Uterus (tissue), 4 donors: ENCODE data around the gene EPHA6. TPM values are rescaled to one million over a fixed set of nuclear protein-coding genes. Genes with fewer than 3 reads are reported as not detected.

Source experiments
- DNase-seq, 2 donors: peaks; one replicate each; pipeline ENCODE4 v3.0.0-alpha.2; 2019 to 2020
- H3K27ac ChIP-seq, 2 donors: fragments of 200-600 bp; sonication (generic); 1 replicate in 1 of 2; 2 replicates in 1 of 2; pipeline ENCODE4 v1.5.1; 2016 to 2018
- H3K27me3 ChIP-seq, 2 donors: fragments of 200-600 bp; sonication (generic); one replicate each; pipeline ENCODE4 v1.5.1; 2018 to 2019; ENCODE audit warnings: control low read depth in 1 of 2
- H3K36me3 ChIP-seq, 2 donors: fragments of 200-600 bp; sonication (generic); one replicate each; pipeline ENCODE4 v1.5.1; 2019; ENCODE audit warnings: control low read depth in 1 of 2
- H3K4me1 ChIP-seq, 2 donors: fragments of 200-600 bp; sonication (generic); one replicate each; pipeline ENCODE4 v1.5.1; 2018 to 2019; ENCODE audit warnings: control low read depth in 1 of 2
- H3K4me3 ChIP-seq, 2 donors: fragments of 200-600 bp; sonication (generic); 1 replicate in 1 of 2; 2 replicates in 1 of 2; pipeline ENCODE4 v1.5.1; 2018 to 2019; ENCODE audit warnings: mild to moderate bottlenecking in 1 of 2
- H3K9me3 ChIP-seq, 2 donors: fragments of 200-600 bp; sonication (generic); one replicate each; pipeline ENCODE4 v1.5.1; 2019; ENCODE audit warnings: control low read depth in 1 of 2
- CTCF ChIP-seq, 4 experiments: fragments of 200-600 bp in 2 of 4; fragments of 450-650 bp in 2 of 4; sonication (generic) in 2 of 4; IDR thresholded peaks; one replicate each; pipeline ENCODE4 v1.5.1; 2016 to 2019; ENCODE audit warnings: antibody characterized with exemption in 4 of 4, mild to moderate bottlenecking in 2 of 4, moderate library complexity in 1 of 4
- POLR2A ChIP-seq, 2 donors: fragments of 450-650 bp; IDR thresholded peaks; one replicate each; pipeline ENCODE4 v1.6.1; 2016; ENCODE audit warnings: antibody characterized with exemption in 2 of 2, mild to moderate bottlenecking in 1 of 2, moderate library complexity in 1 of 2
- intact Hi-C: fragments of 100-400 bp; cut with DNase I; formaldehyde crosslinking; loops from one replicate; pipeline ENCODE4 v1.15.1; 2023; ENCODE audit warnings: low total_unique reads
- total RNA-seq, 4 donors: library from RNA; depleted of rRNA in 3 of 4; stranded (reverse); fragments of >200 nt in 3 of 4; gene quantifications; one replicate each; pipeline versions ENCODE4 v1.1.0 to v1.2.4, GENCODE V29; 2014 to 2023
- donor health status: DM: yes; HTN: yes; CAD: no.

EPHA6 gene
- total RNA-seq, 4 donors from 2014 or later, result 0.29 to 7.3 (median 2.5) TPM

- Histone ChIP-seq H3K27ac (no peak overlapping the region), H3K36me3 (no peaks in the 10 kb centered on the region), H3K4me3 (no peak overlapping the region), H3K9me3 (no peaks in the 10 kb centered on the region), H3K27me3 (no peaks in the 10 kb centered on the region), H3K4me1 (no peaks in the 10 kb centered on the region)
- no peak for DNase-seq
- no peak for TF ChIP-seq CTCF (IDR thresholded peaks at IDR 0.05)
- TF ChIP-seq POLR2A (IDR thresholded peaks at IDR 0.05), result no peak
- intact Hi-C loops, result no loop called here
Observed at GRCh38 chr3:97680696-97681095, 866.3 kb downstream of the EPHA6 start.

GRCh38 chr3:97684490-97684889 lies 870.1 kb downstream of the EPHA6 start:
- no peak for DNase-seq
- no peaks in the 10 kb centered on the region for H3K36me3 ChIP-seq

GRCh38 chr3:97686258-97686657 lies 871.9 kb downstream of the EPHA6 start:
- DNase-seq, result no peak
- Histone ChIP-seq H3K27me3 (no peaks in the 10 kb centered on the region), H3K9me3 (no peaks in the 10 kb centered on the region), H3K4me3 (no peak overlapping the region), H3K27ac (no peak overlapping the region), H3K36me3 (no peaks in the 10 kb centered on the region), H3K4me1 (no peaks in the 10 kb centered on the region)
- intact Hi-C loops, result no loop called here
- TF ChIP-seq CTCF (IDR thresholded peaks at IDR 0.05) (no peak), POLR2A (IDR thresholded peaks at IDR 0.05) (no peak)

More at GRCh38 chr3:97684490-97684889, 870.1 kb downstream of the EPHA6 start:
- intact Hi-C loops, result no loop called here
- Histone ChIP-seq H3K9me3 (no peaks in the 10 kb centered on the region), H3K27ac (no peak overlapping the region), H3K27me3 (no peaks in the 10 kb centered on the region), H3K4me3 (no peak overlapping the region), H3K4me1 (no peaks in the 10 kb centered on the region)
- TF ChIP-seq CTCF (IDR thresholded peaks at IDR 0.05) (no peak), POLR2A (IDR thresholded peaks at IDR 0.05) (no peak)

GRCh38 chr3:97687734-97688133 lies 873.3 kb downstream of the EPHA6 start:
- Histone ChIP-seq H3K9me3 (no peaks in the 10 kb centered on the region), H3K4me1 (no peaks in the 10 kb centered on the region), H3K36me3 (no peaks in the 10 kb centered on the region), H3K27me3 (no peaks in the 10 kb centered on the region), H3K4me3 (no peak overlapping the region), H3K27ac (no peak overlapping the region)
- TF ChIP-seq POLR2A (IDR thresholded peaks at IDR 0.05) (no peak), CTCF (IDR thresholded peaks at IDR 0.05) (no peak)
- no peak for DNase-seq
- intact Hi-C loops, result no loop called here

GRCh38 chr3:97689111-97689510 lies 874.7 kb downstream of the EPHA6 start:
- intact Hi-C loops, result no loop called here
- TF ChIP-seq POLR2A (IDR thresholded peaks at IDR 0.05) (no peak), CTCF (IDR thresholded peaks at IDR 0.05) (no peak)

More at GRCh38 chr3:97689111-97689510, 874.7 kb downstream of the EPHA6 start:
- Histone ChIP-seq H3K27ac (no peak overlapping the region), H3K27me3 (no peaks in the 10 kb centered on the region), H3K4me3 (no peak overlapping the region), H3K36me3 (no peaks in the 10 kb centered on the region), H3K4me1 (no peaks in the 10 kb centered on the region), H3K9me3 (no peaks in the 10 kb centered on the region)
- DNase-seq, result no peak
